Measurements from ENCODE around the gene ZCCHC24.

- TF ChIP-seq POLR2A (IDR thresholded peaks at IDR 0.05; ENCODE audit: low read depth, low read length) (no peak), POLR2AphosphoS5 (IDR thresholded peaks at IDR 0.05; ENCODE audit: low read depth, low read length) (no peak)
These were observed 8.6 kb downstream of the ZCCHC24 start for GRCh38 chr10:79436850-79437103.
